Motor neuron (in vitro differentiated cells): Measurements from ENCODE around the gene APBA3. TPM values are rescaled to one million over a fixed set of nuclear protein-coding genes. Genes with fewer than 3 reads are reported as not detected.
A peak's percentile ranks its signal among the peaks of the same experiment; 100 is the strongest.

Experiments
- ATAC-seq, 8 experiments: fragments of 200-7000 bp; cut with Tn5 transposase; replicated peaks in 6 of 8; 2 replicates each; pipeline ENCODE4 v1.8.0; 2021; ENCODE audit warnings: mild to moderate bottlenecking in 8 of 8, moderate library complexity in 8 of 8
- H3K27ac ChIP-seq, 2 donors: fragments of 250-450 bp; sonication (Bioruptor Pico); 2 replicates each; pipeline ENCODE4 v1.9.0; 2021; ENCODE audit warnings: antibody characterized with exemption in 2 of 2, mild to moderate bottlenecking in 2 of 2, moderate library complexity in 1 of 2
- H3K4me1 ChIP-seq, 2 donors: fragments of 250-450 bp; sonication (Bioruptor Pico); replicated peaks in 1 of 2; 2 replicates each; pipeline ENCODE4 v1.6.1; 2021; ENCODE audit warnings: antibody characterized with exemption in 2 of 2, mild to moderate bottlenecking in 2 of 2, moderate library complexity in 1 of 2
- H3K4me3 ChIP-seq, 5 donors: fragments of 250-450 bp; sonication (Bioruptor Pico); 2 replicates each; pipeline ENCODE4 v1.9.0; 2021; ENCODE audit warnings: antibody characterized with exemption in 5 of 5, mild to moderate bottlenecking in 5 of 5, moderate library complexity in 4 of 5
- WGBS, 10 experiments: fragments of 450-650 bp; shearing (Covaris generic); methylation state at CpG; one replicate each; pipeline ENCODE4 v1.0.0; 2022; 5-methylcytosine and 5-hydroxymethylcytosine counted together
- in situ Hi-C, 9 experiments: fragments of 400-800 bp; cut with MboI; loops; one replicate each; pipeline ENCODE4 v1.15.0; 2021; ENCODE audit warnings: low sequenced_read_pairs in 9 of 9, low pct_unique_long_range_greater_than_20kb in 2 of 9; ENCODE audit not compliant: unreplicated experiment in 9 of 9
- total RNA-seq, 8 experiments: library from RNA; unstranded; fragments of 300-600 nt; gene quantifications; 2 replicates each; pipeline versions ENCODE4 v1.2.3 to v1.2.4, GENCODE V29; 2022

Gene APBA3
- total RNA-seq, 8 experiments from 2014 or later = 12.3 to 26.3 (median 16.8) TPM

- Histone ChIP-seq H3K4me1 (peaks cover 3 to 9% of the 10 kb centered on the region in 2 donors), H3K27ac (no peak overlapping the region), H3K4me3 (peak overlapping the region; percentile 0 to 26 (median 13))
- in situ Hi-C loops = no loop called here
- WGBS, 10 experiments = 0 to 6% (median 3%) methylated on average over 1 to 9 of the region's 46 CpGs; no CpG with 5 or more reads in 6 of the 10 experiments
- peak; percentile 59 to 97 (median 94) for ATAC-seq
These were observed 40.1 kb upstream of the APBA3 start for GRCh38 chr19:3801412-3802096.

- 19 to 87% (median 28%) methylated on average over 2 to 16 of the region's 21 CpGs; no CpG with 5 or more reads in 3 of the 10 experiments for WGBS, 10 experiments
- H3K4me1 ChIP-seq = peaks cover 3 to 9% of the 10 kb centered on the region in 2 donors
- ATAC-seq = no peak
- in situ Hi-C loops = no loop called here
- peak overlapping the region; percentile 0 to 26 (median 13) for H3K4me3 ChIP-seq
- H3K27ac ChIP-seq = no peak overlapping the region
These were observed 39.5 kb upstream of the APBA3 start for GRCh38 chr19:3800996-3801395.

- H3K27ac ChIP-seq = no peak overlapping the region
- no peak for ATAC-seq
- 0 to 100% (median 53%) methylated on average over 1 to 5 of the region's 6 CpGs for WGBS, 10 experiments
- in situ Hi-C loops = no loop called here
- H3K4me3 ChIP-seq = no peak overlapping the region
- peaks cover 3 to 9% of the 10 kb centered on the region in 2 donors for H3K4me1 ChIP-seq
These were observed 36.6 kb upstream of the APBA3 start for GRCh38 chr19:3798137-3798536.

DNA sequence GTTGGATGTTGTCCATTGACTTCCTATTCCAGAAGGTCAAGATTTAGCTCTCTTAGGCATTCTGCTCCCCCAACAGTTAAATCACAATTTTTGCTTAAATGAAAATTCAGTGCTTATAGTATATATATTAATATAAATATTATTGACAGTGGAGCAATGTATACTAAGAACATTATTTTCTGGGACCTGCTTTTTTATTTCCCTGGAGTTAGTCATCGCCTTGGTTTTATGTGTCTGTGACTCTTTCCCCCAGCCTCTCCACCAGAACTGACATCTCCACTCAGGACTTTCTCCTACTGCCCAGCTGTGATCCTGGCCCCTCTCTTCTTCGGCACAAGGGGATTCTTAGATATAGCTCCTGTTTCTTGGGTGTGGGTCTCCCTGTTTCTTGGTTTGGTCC lies 34.9 kb upstream of the APBA3 start:
- no peak overlapping the region for H3K27ac ChIP-seq
- in situ Hi-C loops = no loop called here
- no peak for ATAC-seq
- WGBS, 10 experiments = 0 to 100% (median 60%) methylated on average over 1 to 2 of the region's 2 CpGs; no CpG with 5 or more reads in 1 of the 10 experiments
- H3K4me3 ChIP-seq = no peak overlapping the region
- peaks cover 3 to 4% of the 10 kb centered on the region in 2 donors for H3K4me1 ChIP-seq

DNA sequence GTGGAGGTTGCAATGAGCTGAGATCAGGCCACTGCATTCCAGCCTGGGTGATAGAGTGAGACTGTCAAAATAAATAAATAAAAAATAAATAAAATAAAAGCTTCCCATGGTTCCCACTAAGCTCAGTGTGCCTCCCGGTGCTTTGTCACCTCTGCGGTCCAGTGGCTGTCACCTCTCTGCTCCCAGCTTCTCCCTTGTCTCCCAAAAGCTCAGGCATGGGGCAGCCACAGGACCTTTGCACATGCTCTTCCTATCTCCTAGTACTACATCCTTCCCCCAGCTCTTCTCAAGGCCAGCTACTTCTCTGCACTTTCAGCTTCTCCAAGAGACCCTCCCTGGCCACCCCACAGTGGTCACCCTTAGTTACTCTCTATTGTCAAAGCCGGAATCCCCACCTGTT lies 32.3 kb upstream of the APBA3 start:
- in situ Hi-C loops = no loop called here
- ATAC-seq = no peak
- Histone ChIP-seq H3K4me1 (no peaks in the 10 kb centered on the region), H3K4me3 (no peak overlapping the region), H3K27ac (no peak overlapping the region)
- WGBS, 10 experiments = 40 to 95% (median 83%) methylated on average over 1 to 3 of the region's 3 CpGs; no CpG with 5 or more reads in 3 of the 10 experiments

GRCh38 chr19:3792114-3792513 lies 30.6 kb upstream of the APBA3 start:
- H3K27ac ChIP-seq = no peak overlapping the region
- no peaks in the 10 kb centered on the region for H3K4me1 ChIP-seq
- ATAC-seq = no peak
- no peak overlapping the region for H3K4me3 ChIP-seq
- 0 to 90% (median 37%) methylated on average over 1 to 2 of the region's 3 CpGs; no CpG with 5 or more reads in 2 of the 10 experiments for WGBS, 10 experiments
- in situ Hi-C loops = no loop called here

- WGBS, 10 experiments = 20 to 100% (median 74%) methylated on average over 1 to 6 of the region's 7 CpGs; no CpG with 5 or more reads in 1 of the 10 experiments
- no peak for ATAC-seq
- H3K4me1 ChIP-seq = no peaks in the 10 kb centered on the region
- in situ Hi-C loops = no loop called here
- H3K27ac ChIP-seq = no peak overlapping the region
- H3K4me3 ChIP-seq = no peak overlapping the region
These were observed 29.4 kb upstream of the APBA3 start for GRCh38 chr19:3790941-3791340.

DNA sequence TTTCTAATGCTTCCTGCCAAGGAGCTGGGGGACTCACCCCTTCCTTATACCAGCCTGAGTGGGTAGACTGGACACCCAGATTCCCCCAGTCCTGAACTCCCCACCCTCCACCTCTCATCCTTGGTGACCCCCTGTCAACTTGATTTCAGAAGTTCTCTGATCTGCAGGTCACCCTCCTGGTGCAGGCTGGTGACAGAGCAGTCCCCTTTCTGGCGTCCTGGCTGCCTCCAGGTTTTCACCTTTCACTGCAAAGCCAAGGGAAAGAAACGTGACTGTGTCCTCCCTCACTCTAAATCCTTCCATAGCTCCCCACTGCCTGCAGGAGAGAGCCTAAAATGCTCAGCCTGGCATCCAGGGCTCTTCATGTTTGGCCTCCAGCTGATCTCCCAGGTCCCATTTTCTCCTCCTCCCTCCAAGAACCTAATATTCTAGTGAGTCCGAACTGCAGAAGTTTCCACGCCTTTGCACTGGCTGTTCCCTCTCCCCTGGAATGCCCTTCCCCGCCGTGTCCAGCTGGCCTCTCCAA lies 28.8 kb upstream of the APBA3 start:
- Histone ChIP-seq H3K4me1 (no peaks in the 10 kb centered on the region), H3K4me3 (no peak overlapping the region), H3K27ac (no peak overlapping the region)
- in situ Hi-C loops = no loop called here
- 41 to 69% (median 53%) methylated on average over 3 to 6 of the region's 6 CpGs; no CpG with 5 or more reads in 6 of the 10 experiments for WGBS, 10 experiments
- ATAC-seq = no peak

GRCh38 chr19:3788996-3789778 lies 27.7 kb upstream of the APBA3 start:
- no peak overlapping the region for H3K27ac ChIP-seq
- WGBS, 10 experiments = 26 to 61% (median 43%) methylated on average over 3 to 11 of the region's 16 CpGs; no CpG with 5 or more reads in 3 of the 10 experiments
- no peak overlapping the region for H3K4me3 ChIP-seq
- no peak for ATAC-seq
- no peaks in the 10 kb centered on the region for H3K4me1 ChIP-seq
- in situ Hi-C loops = no loop called here

GRCh38 chr19:3785938-3786824 lies 24.7 kb upstream of the APBA3 start, which contains the start of gene MATK:
TSS of gene MATK (minus strand) at chr19:3786381. CDS start at chr19:3785135, 1,246 bp downstream.
- 67 to 80% (median 80%) methylated on average over 1 to 3 of the region's 101 CpGs; no CpG with 5 or more reads in 7 of the 10 experiments for WGBS, 10 experiments
- ATAC-seq = peak in 7 of 8 experiments; percentile 41 to 81 (median 58)
- peak within 1 kb of the TSS; percentile 44 to 61 (median 51) for H3K4me3 ChIP-seq
- H3K27ac ChIP-seq = no peak within 1 kb of the TSS
- in situ Hi-C loops = no loop called here
- H3K4me1 ChIP-seq = no peaks in the 10 kb centered on the region

DNA sequence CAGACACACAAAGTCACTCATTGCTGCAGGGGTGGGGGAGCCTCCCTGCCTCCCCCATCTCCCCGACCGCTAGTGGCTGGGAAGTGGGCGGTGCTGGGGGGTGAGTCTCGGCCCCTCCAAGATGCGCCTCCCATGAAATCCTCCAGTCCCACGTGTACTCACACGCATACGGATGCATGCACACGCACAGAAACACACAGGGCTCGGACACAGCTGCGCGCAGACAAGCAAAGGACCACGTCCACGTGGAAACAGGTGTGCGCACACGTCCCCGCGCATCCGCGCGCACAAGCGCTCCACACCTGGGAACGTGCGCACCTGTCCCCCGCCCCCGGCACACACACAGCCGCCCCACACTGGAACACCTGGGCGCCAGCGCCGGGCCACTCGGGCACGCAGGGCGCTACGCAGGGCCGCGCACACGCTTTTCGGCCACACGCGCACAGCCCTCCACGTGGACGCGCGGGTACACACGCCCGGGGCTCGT lies 24.0 kb upstream of the APBA3 start:
- ATAC-seq = peak in 7 of 8 experiments; percentile 15 to 40 (median 27)
- 0 to 16% methylated on average over 3 to 6 of the region's 47 CpGs; no CpG with 5 or more reads in 8 of the 10 experiments for WGBS, 10 experiments
- in situ Hi-C loops = no loop called here
- Histone ChIP-seq H3K4me1 (no peaks in the 10 kb centered on the region), H3K4me3 (peak overlapping the region; percentile 44 to 61 (median 51)), H3K27ac (no peak overlapping the region)
